ENCODE results near the gene GRK5. TPM values are rescaled to one million over a fixed set of nuclear protein-coding genes. Genes with fewer than 3 reads are reported as not detected.

GRK5 gene
- total RNA-seq, 1 experiment from 2014 or later, result 29.0 TPM

GRCh38 chr10:119362122-119362521, 154.8 kb downstream of the GRK5 start:
- ChIA-PET POLR2A (no interaction called here), CTCF (no interaction called here)
- no peak overlapping the region for H3K4me3 ChIP-seq (ENCODE audit: low read depth in 2 of 2, low read length in 2 of 2)
- in situ Hi-C loops (cut with HindIII; ENCODE audit: low pct_unique_long_range_greater_than_20kb, low sequenced_read_pairs) (no loop called here), intact Hi-C loops (cut with micrococcal nuclease; ENCODE audit: unreplicated experiment) (no loop called here)
- DNase-seq (ENCODE audit: low read depth, low spot score), result no peak
- H3K36me3 ChIP-seq (ENCODE audit: control insufficient read depth, insufficient read depth, low read length), result no peaks in the 10 kb centered on the region
- no peaks in the 10 kb centered on the region for H3K9me3 ChIP-seq (ENCODE audit: control insufficient read depth, insufficient read depth, low read depth, low read length)
- no peaks in the 10 kb centered on the region; the same call in 1 of the 2 replicates for H3K4me1 ChIP-seq (ENCODE audit: control insufficient read depth, insufficient read depth, low read length)
- ATAC-seq, result no peak
- TF ChIP-seq POLR2AphosphoS5 (IDR thresholded peaks at IDR 0.05; ENCODE audit: low read depth, low read length) (no peak), SIN3A (IDR thresholded peaks at IDR 0.05; ENCODE audit: borderline replicate concordance, insufficient read depth, low read depth, low read length) (no peak), CTCF (IDR thresholded peaks at IDR 0.05) (no peak), REST (IDR thresholded peaks at IDR 0.05; ENCODE audit: insufficient read depth in 1 of 2, low read depth in 2 of 2, low read length in 1 of 2) (no peak), TCF7L2 (IDR thresholded peaks at IDR 0.05; ENCODE audit: low read depth, low read length) (no peak)
- no TSS peak for BruUV-seq (replicated peaks)
- H3K27ac ChIP-seq (ENCODE audit: low read length), result no peak overlapping the region
- H3K27me3 ChIP-seq (ENCODE audit: control insufficient read depth, insufficient read depth, low read length), result no peaks in the 10 kb centered on the region

GRCh38 chr10:119364645-119365600, 157.6 kb downstream of the GRK5 start:
- TF ChIP-seq POLR2AphosphoS5 (IDR thresholded peaks at IDR 0.05; ENCODE audit: low read depth, low read length) (no peak), SIN3A (IDR thresholded peaks at IDR 0.05; ENCODE audit: borderline replicate concordance, insufficient read depth, low read depth, low read length) (no peak), REST (IDR thresholded peaks at IDR 0.05; ENCODE audit: insufficient read depth in 1 of 2, low read depth in 2 of 2, low read length in 1 of 2) (no peak)
- no peaks in the 10 kb centered on the region for H3K27me3 ChIP-seq (ENCODE audit: control insufficient read depth, insufficient read depth, low read length)
- DNase-seq (ENCODE audit: low read depth, low spot score) (no peak), ATAC-seq (no peak)
- in situ Hi-C loops (cut with HindIII; ENCODE audit: low pct_unique_long_range_greater_than_20kb, low sequenced_read_pairs), result no loop called here
- ChIA-PET POLR2A (no interaction called here), CTCF (no interaction called here)
- H3K36me3 ChIP-seq (ENCODE audit: control insufficient read depth, insufficient read depth, low read length), result no peaks in the 10 kb centered on the region
- H3K27ac ChIP-seq (ENCODE audit: low read length), result no peak overlapping the region
- H3K4me3 ChIP-seq (ENCODE audit: low read depth in 2 of 2, low read length in 2 of 2), result no peak overlapping the region
- H3K4me1 ChIP-seq (ENCODE audit: control insufficient read depth, insufficient read depth, low read length), result peaks cover 5% of the 10 kb centered on the region
- no peaks in the 10 kb centered on the region for H3K9me3 ChIP-seq (ENCODE audit: control insufficient read depth, insufficient read depth, low read depth, low read length)
- intact Hi-C loops (cut with micrococcal nuclease; ENCODE audit: unreplicated experiment), result no loop called here
- BruUV-seq (replicated peaks), result no TSS peak

All from Panc1 (cell line).